ENCODE measurements around the gene AP2A2.
A peak's percentile ranks its signal among the peaks of the same experiment; 100 is the strongest.
"Not testable (repeated sequence)": the region's sequence is repeated elsewhere in the genome, so short reads cannot be mapped to it uniquely, and the experiment has no call there.

AP2A2 gene

GRCh38 chr11:955154-956063, 29.7 kb downstream of the AP2A2 start:
- peak; percentile 92 for DNase-seq

DNA sequence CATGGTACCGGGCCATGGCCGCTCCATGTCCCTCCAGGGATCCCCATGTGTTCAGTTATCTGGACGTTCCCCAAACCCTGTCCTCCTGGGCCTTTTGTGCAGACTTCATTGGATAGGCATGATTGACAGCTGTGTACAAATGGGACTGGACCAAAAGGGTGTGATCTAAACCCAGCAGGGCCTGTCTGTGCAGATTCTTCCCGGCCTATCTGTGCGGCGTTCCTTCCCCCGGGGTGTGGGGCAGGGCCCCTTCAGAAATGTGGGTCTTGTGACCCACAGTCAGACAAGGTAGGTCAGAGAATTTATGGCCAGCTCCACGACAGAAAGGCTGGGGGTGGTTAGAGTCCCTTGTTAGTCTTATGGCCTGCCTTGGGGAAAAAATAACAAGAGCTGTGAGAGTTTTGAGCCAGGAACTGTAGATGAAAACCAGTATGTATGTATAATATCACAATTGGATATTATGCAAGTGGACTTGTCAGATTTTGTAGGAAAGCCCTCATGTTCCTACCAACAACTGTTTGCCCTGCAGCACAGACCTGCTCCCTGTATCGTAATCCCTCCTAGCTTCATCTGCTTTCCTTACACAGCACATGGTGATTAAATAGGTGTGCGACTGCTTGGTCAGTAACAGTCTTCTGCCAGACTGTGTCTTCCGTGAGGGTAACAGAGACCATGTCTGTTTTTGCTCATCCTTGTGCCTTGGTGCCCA, 31.7 kb downstream of the AP2A2 start:
- peak; percentile 75 for DNase-seq

DNA sequence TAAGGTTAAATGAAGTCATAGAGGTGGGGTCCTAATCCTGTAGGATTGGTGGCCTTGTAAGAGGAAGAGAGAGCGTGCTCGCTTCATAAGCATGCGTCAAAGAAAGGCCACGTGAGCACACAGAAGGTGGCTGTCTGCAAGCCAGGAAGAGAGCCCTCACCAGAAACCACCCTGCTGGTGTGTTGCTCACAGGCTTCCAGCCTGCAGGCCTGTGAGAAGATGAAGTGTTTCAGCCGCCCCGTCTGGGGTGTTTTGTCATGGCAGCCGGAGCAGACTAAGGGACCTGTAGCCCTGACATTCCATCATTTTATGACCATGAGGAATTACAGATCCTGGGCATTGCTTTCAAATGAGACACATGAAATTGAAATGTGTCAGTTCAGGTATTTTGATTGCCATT, 32.4 kb downstream of the AP2A2 start:
- peak; percentile 83 for DNase-seq

DNA sequence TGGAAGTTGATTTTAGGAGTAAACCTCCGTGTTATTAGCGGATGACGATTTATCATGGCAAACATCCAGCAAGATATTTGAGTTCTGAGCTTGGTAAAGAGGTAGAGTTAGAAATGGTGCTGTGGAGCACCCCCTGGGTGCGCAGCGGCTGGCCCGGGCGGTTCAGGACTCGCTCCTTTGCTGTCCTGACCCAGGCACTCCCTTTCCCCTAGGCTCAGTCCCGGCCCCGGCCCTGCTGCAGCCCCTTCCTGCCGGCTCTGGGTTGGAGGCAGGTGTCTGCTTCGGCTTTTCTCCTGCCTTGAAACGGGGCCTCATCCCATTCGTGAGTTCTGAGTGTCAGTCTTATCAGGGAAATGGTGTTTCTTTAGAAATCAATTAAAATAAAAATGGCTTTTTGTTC, 33.4 kb downstream of the AP2A2 start:
- no peak for DNase-seq

GRCh38 chr11:959608-960007, 33.9 kb downstream of the AP2A2 start:
- no peak for DNase-seq

GRCh38 chr11:961310-961920, 35.7 kb downstream of the AP2A2 start:
- not testable (repeated sequence) for DNase-seq

- no peak for DNase-seq
Measured at GRCh38 chr11:961921-962320, 36.3 kb downstream of the AP2A2 start.

GRCh38 chr11:962688-963087, 37.0 kb downstream of the AP2A2 start:
- no peak for DNase-seq

DNA sequence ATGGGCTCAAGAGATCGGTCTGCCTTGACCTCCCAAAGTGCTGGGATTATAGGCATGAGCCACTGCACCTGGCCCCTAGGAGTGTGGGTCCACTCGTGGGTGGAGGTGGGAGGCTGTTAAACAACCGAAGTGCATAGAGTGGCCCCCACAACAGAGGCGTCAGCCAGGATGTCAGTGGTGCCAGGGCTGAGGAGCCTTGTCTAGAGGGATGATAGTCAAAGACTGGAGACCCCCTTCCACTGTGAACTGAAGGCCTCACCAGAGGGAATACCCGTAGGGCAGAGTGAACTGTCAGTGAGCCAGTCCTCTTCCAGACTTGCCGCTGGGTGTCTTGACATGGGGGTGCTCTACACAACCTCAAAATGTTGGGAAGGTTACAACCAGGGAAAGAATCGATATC, 38.2 kb downstream of the AP2A2 start:
- DNase-seq, result no peak

DNA sequence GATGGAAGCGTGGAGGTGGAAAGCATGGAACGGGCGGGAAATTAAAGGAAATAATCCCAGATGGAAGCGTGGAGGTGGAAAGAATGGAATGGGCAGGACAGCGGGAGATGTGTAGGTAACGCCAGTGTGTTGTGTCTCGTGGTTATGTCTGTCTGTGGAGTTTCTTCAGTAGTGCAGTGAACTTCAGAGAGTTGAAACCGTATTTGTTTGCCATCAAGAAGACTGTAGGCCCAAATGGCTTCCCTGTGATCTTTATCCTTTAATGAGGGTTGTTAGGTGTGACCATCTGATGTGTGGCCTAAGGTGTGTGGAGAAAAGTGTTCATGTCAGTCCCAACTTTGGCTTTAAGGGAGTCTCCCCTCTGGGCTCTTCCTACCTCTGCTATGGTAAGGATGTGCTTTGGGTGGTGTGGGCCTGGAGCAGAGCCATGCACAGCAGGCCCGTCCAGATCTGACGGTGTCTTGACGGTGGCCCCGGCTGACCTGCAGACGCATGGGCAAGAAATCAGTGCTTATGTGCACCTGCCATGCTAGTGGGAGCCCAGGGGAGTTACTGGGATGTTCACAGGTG, 39.6 kb downstream of the AP2A2 start:
- DNase-seq, result no peak

- no peak for DNase-seq
Measured at GRCh38 chr11:967995-968751, 42.5 kb downstream of the AP2A2 start.

GRCh38 chr11:968822-969221, 43.2 kb downstream of the AP2A2 start:
- no peak for DNase-seq

GRCh38 chr11:969651-970205, 44.1 kb downstream of the AP2A2 start:
- no peak for DNase-seq

- no peak for DNase-seq
Measured at GRCh38 chr11:970319-970871, 44.7 kb downstream of the AP2A2 start.

DNA sequence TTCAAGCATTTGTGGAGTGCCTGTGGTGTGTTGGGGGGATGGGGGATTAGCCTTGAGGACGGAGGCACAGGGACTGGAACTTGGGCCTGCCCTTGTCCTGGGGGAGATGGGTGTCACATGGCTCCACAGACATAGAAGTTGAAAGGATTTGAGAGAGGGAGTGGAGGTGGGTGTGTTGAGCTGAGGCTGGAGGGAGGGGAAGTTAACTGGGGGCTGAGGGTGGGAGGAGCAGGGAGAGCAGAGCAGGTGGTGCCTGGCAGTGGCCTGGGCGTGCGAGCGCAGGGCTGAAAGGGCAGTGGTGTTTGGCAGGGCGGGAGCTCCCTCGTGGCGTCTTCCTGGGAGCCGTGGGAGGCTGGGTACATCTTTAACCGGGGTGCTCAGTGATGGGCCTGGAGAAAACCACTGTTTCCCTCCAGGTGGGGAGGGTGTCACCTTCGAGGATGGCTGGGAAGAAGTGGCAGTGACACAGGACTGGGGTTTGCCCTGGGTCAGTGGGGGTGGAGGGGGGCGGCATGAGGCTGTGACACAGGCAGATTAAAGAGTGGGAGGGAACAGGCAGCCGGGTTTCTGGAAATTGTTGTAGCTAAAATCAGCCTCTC, 45.5 kb downstream of the AP2A2 start:
- no peak for DNase-seq

- DNase-seq, result no peak
Measured at GRCh38 chr11:971731-972365, 46.2 kb downstream of the AP2A2 start.

DNA sequence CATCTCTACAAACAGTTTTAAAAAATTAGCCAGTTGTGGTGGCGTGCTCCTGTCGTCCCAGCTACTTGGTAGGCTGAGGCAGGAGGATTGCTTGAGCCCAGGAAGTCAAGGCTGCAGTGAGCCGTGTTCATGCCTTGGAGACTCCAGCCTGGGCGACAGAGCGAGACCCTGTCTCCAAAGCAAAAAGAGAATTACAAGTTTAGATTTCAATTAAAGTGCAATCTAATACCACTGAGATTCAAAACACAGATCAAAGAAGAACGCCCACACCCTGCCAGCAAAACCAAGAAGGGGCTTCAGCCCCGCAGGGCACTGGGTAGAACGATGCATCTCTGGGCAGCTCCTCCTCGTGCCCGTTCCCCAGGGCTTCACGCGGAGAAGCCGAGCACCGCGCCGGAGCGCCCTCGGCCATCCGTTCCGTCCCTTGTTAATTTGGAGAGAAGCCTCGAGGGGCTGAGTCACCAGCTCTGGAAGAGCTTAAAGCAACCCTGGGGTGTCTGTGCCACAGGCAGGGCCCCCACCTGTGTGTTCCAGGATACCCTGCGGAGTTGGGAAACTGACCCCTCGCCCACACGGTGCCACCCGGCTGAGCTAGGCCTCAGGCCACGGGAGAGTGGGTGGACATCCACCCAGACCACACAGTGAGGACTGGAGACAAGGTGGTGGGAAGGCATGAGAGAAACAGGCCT, 47.0 kb downstream of the AP2A2 start:
- no peak for DNase-seq

DNA sequence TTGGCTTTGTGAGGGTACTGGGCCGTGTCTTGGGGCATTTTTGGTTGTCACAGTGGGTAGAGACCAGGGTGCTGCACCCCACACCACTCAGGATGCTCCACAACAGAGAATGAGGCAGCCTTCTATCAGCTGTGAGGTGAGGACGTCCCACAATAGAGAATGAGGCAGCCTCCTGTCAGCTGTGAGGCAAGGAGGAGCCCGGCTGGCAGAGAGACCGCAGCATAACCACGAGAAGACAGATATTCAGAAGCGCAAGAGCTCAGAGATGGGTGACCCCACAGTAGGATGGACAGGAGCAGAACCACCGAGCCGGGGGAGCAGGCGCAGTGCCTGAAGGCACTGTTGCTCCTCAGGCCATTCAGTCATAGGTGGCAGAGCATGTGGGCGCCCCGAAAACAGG, 47.6 kb downstream of the AP2A2 start:
- no peak for DNase-seq

- DNase-seq, result not testable (repeated sequence)
Measured at GRCh38 chr11:975376-975775, 49.7 kb downstream of the AP2A2 start.

DNA sequence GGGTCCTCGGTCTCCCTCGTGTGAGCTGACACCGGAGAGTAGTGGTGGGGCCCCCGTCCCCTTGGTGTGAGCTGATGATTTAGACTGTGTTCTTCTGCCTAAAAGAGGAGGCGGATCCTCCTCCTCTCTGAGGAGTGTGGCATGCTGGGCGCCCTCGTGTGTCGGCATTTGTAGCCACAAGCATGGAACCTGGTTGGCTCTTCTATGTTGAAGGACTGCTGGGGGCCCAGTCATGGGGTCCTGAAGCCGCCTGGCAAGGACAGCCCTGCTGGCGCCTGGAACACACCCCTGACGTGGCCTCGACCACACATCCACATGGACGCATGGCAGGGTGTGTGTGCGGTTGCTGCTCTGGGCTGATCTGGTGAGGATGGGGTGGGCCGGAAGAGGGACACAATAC, 50.2 kb downstream of the AP2A2 start:
- peak; percentile 75 for DNase-seq
